ENCODE measurements around the gene ARAP2. TPM values are rescaled to one million over a fixed set of nuclear protein-coding genes. Genes with fewer than 3 reads are reported as not detected.

ARAP2 gene
- total and polyA plus RNA-seq, 2 experiments from 2014 or later: 0.92 to 4.8 TPM

- no peaks in the 10 kb centered on the region for H3K9me2 ChIP-seq (ENCODE audit: insufficient read depth)
- no peak overlapping the region for H3K27ac Mint-ChIP-seq
- H2AFZ ChIP-seq: no peak overlapping the region
- H3K4me1 ChIP-seq (ENCODE audit: insufficient read depth): peaks cover 7% of the 10 kb centered on the region; the same call in 1 of the 2 replicates
- H3K27ac ChIP-seq (ENCODE audit: low read depth): no peak overlapping the region
- H4K20me1 ChIP-seq (replicated peaks; ENCODE audit: insufficient read depth): no peaks in the 10 kb centered on the region
- no peaks in the 10 kb centered on the region for H3K36me3 Mint-ChIP-seq (ENCODE audit: low read depth)
- no peak overlapping the region for H3K4me3 ChIP-seq
- ATAC-seq: no peak
- no peak overlapping the region for H3K4me3 Mint-ChIP-seq
- H3F3A ChIP-seq (replicated peaks; ENCODE audit: low read depth): no peaks in the 10 kb centered on the region
- peaks cover 12% of the 10 kb centered on the region for H3K4me1 Mint-ChIP-seq
- no peaks in the 10 kb centered on the region for H3K79me2 ChIP-seq (replicated peaks; ENCODE audit: insufficient read depth)
- H3K9me3 Mint-ChIP-seq: no peaks in the 10 kb centered on the region
- H3K4me2 ChIP-seq: no peak overlapping the region
- H3K36me3 ChIP-seq (ENCODE audit: insufficient read depth): no peaks in the 10 kb centered on the region
- no peak for DNase-seq (ENCODE audit: low spot score)
- H3K27me3 ChIP-seq (ENCODE audit: insufficient read depth): no peaks in the 10 kb centered on the region
- no peaks in the 10 kb centered on the region for H3K27me3 Mint-ChIP-seq (ENCODE audit: insufficient read depth, low read depth, poor library complexity)
- no peak for TF ChIP-seq ETS1 (IDR thresholded peaks at IDR 0.05)
- TF ChIP-seq REST (IDR thresholded peaks at IDR 0.05; ENCODE audit: unreplicated experiment): no peak
- TF ChIP-seq ZNF331 (CRISPR knock-in tag; IDR thresholded peaks at IDR 0.05; ENCODE audit: low read depth): no peak
- no peak for TF ChIP-seq ZNF114 (CRISPR knock-in tag; IDR thresholded peaks at IDR 0.05)
- TF ChIP-seq JUNB (IDR thresholded peaks at IDR 0.05; ENCODE audit: unreplicated experiment): no peak
- TF ChIP-seq STAT1 (IDR thresholded peaks at IDR 0.05; ENCODE audit: unreplicated experiment): no peak
- no peak for TF ChIP-seq EZH2phosphoT487 (IDR thresholded peaks at IDR 0.05; ENCODE audit: unreplicated experiment)
- no peak for TF ChIP-seq CTCF (conservative IDR thresholded peaks at IDR 0.05; ENCODE audit: low read depth in 2 of 2)
Measured at GRCh38 chr4:36163198-36163597, 81.1 kb downstream of the ARAP2 start.

- no peaks in the 10 kb centered on the region for H3K36me3 ChIP-seq (ENCODE audit: insufficient read depth)
Measured at GRCh38 chr4:36159208-36159607, 85.1 kb downstream of the ARAP2 start.

More at GRCh38 chr4:36159208-36159607, 85.1 kb downstream of the ARAP2 start:
- no peaks in the 10 kb centered on the region for H3K79me2 ChIP-seq (replicated peaks; ENCODE audit: insufficient read depth)
- no peak overlapping the region for H3K4me3 ChIP-seq
- ATAC-seq (peak; percentile 47; the same call in 2 of the 3 replicates), DNase-seq (ENCODE audit: low spot score) (peak; percentile 44)
- no peaks in the 10 kb centered on the region for H4K20me1 ChIP-seq (replicated peaks; ENCODE audit: insufficient read depth)
- no peaks in the 10 kb centered on the region for H3K9me2 ChIP-seq (ENCODE audit: insufficient read depth)
- no peak overlapping the region for H3K4me3 Mint-ChIP-seq
- H3K27ac ChIP-seq (ENCODE audit: low read depth): no peak overlapping the region
- TF ChIP-seq ETS1 (IDR thresholded peaks at IDR 0.05) (no peak), CTCF (conservative IDR thresholded peaks at IDR 0.05; ENCODE audit: low read depth in 2 of 2) (peak; percentile 69 to 71)
- H3K4me1 Mint-ChIP-seq: peaks cover 11% of the 10 kb centered on the region
- H3K36me3 Mint-ChIP-seq (ENCODE audit: low read depth): no peaks in the 10 kb centered on the region
- no peak overlapping the region for H3K4me2 ChIP-seq
- peaks cover 2% of the 10 kb centered on the region for H3K27me3 Mint-ChIP-seq (ENCODE audit: insufficient read depth, low read depth, poor library complexity)
- H3K9me3 Mint-ChIP-seq: no peaks in the 10 kb centered on the region
- H3F3A ChIP-seq (replicated peaks; ENCODE audit: low read depth): no peaks in the 10 kb centered on the region
- H2AFZ ChIP-seq: no peak overlapping the region
- peaks cover 7% of the 10 kb centered on the region; the same call in 1 of the 2 replicates for H3K4me1 ChIP-seq (ENCODE audit: insufficient read depth)
- no peak overlapping the region for H3K27ac Mint-ChIP-seq
- no peaks in the 10 kb centered on the region for H3K27me3 ChIP-seq (ENCODE audit: insufficient read depth)

Measured in GM23338 (cell line).